PC-9 (cell line): ENCODE data around the gene PITPNC1. TPM values are rescaled to one million over a fixed set of nuclear protein-coding genes. Genes with fewer than 3 reads are reported as not detected.

Source experiments
- BruUV-seq: library from RNA; stranded (reverse); fragments of 400-500 nt; replicated peaks from 2 replicates; lab custom pipeline; 2021; lab: Mats Ljungman, UMichigan
- CTCF ChIA-PET: fragments of 300-600 bp; sonication (Branson Sonifier 250); formaldehyde crosslinking; loops from one replicate; lab custom pipeline; 2022; ENCODE audit warnings: antibody characterized with exemption; lab: Charles Lee
- POLR2A ChIA-PET: fragments of 300-600 bp; sonication (Branson Sonifier 250); formaldehyde crosslinking; loops from one replicate; lab custom pipeline; 2022; ENCODE audit warnings: antibody characterized with exemption; ENCODE audit not compliant: unreplicated experiment; lab: Charles Lee
- DNase-seq, 2 experiments: peaks; one replicate each; pipeline versions ENCODE4 v3.0.0 to v3.0.0-alpha.2; 2015 to 2022; ENCODE audit warnings: mixed read lengths in 1 of 2
- H2AFZ ChIP-seq: fragments of 200-600 bp; sonication (generic); 2 replicates; pipeline ENCODE4 v1.8.1; 2017; ENCODE audit warnings: antibody characterized with exemption
- H3F3A ChIP-seq: fragments of 200-600 bp; sonication (generic); 2 replicates; pipeline ENCODE4 v1.8.1; 2017; ENCODE audit warnings: antibody characterized with exemption, mild to moderate bottlenecking, low read depth; ENCODE audit not compliant: insufficient read depth
- H3K27ac ChIP-seq: fragments of 200-600 bp; sonication (generic); 2 replicates; pipeline ENCODE4 v1.6.1; 2016; ENCODE audit warnings: mixed run types
- H3K27me3 ChIP-seq: fragments of 200-600 bp; sonication (generic); 2 replicates; pipeline ENCODE4 v1.6.1; 2016; ENCODE audit warnings: low read depth, mixed run types; ENCODE audit not compliant: insufficient read depth
- H3K36me3 ChIP-seq: fragments of 200-600 bp; sonication (generic); 2 replicates; pipeline ENCODE4 v1.6.1; 2016; ENCODE audit warnings: low read depth, mixed run types
- H3K4me1 ChIP-seq: fragments of 200-600 bp; sonication (generic); replicated peaks from 2 replicates; pipeline ENCODE4 v1.6.1; 2016; ENCODE audit warnings: mixed run types; ENCODE audit not compliant: insufficient read depth
- H3K4me2 ChIP-seq: fragments of 200-600 bp; sonication (generic); 2 replicates; pipeline ENCODE4 v1.6.1; 2017; ENCODE audit warnings: mixed run types
- H3K4me3 ChIP-seq: fragments of 200-600 bp; sonication (generic); 2 replicates; pipeline ENCODE4 v1.6.1; 2016; ENCODE audit warnings: mixed run types
- H3K79me2 ChIP-seq: fragments of 200-600 bp; sonication (generic); 2 replicates; pipeline ENCODE4 v1.6.1; 2017; ENCODE audit warnings: low read depth, mixed run types
- H3K9me2 ChIP-seq: fragments of 200-600 bp; sonication (generic); 2 replicates; pipeline ENCODE4 v1.8.1; 2017; ENCODE audit warnings: mild to moderate bottlenecking; ENCODE audit not compliant: insufficient read depth
- H3K9me3 ChIP-seq: fragments of 200-600 bp; sonication (generic); 2 replicates; pipeline ENCODE4 v1.8.1; 2016; ENCODE audit warnings: low read depth; ENCODE audit not compliant: insufficient read depth
- H4K20me1 ChIP-seq: fragments of 200-600 bp; sonication (generic); 2 replicates; pipeline ENCODE4 v1.8.1; 2017; ENCODE audit not compliant: insufficient read depth
- EZH2 ChIP-seq: fragments of 200-600 bp; sonication (generic); IDR thresholded peaks from 2 replicates; pipeline ENCODE4 v1.8.0; 2017; ENCODE audit warnings: antibody characterized with exemption, low read depth
- intact Hi-C: fragments of 100-400 bp; cut with micrococcal nuclease; formaldehyde crosslinking; loops from one replicate; pipeline ENCODE4 v1.10.0; 2022; ENCODE audit not compliant: unreplicated experiment
- total RNA-seq: library from RNA; stranded (reverse); gene quantifications from 2 replicates; pipeline ENCODE4 v1.2.3, GENCODE V29; 2021
- TF ChIP-seq, protein P1 (sequence below): fragments of 200-600 bp; sonication (generic); conservative IDR thresholded peaks from 2 replicates; pipeline ENCODE4 v1.6.1; 2017; ENCODE audit warnings: mixed run types, antibody characterized with exemption, mild to moderate bottlenecking, moderate library complexity

Gene PITPNC1
- total RNA-seq, 1 experiment from 2014 or later = 6.0 TPM

DNA sequence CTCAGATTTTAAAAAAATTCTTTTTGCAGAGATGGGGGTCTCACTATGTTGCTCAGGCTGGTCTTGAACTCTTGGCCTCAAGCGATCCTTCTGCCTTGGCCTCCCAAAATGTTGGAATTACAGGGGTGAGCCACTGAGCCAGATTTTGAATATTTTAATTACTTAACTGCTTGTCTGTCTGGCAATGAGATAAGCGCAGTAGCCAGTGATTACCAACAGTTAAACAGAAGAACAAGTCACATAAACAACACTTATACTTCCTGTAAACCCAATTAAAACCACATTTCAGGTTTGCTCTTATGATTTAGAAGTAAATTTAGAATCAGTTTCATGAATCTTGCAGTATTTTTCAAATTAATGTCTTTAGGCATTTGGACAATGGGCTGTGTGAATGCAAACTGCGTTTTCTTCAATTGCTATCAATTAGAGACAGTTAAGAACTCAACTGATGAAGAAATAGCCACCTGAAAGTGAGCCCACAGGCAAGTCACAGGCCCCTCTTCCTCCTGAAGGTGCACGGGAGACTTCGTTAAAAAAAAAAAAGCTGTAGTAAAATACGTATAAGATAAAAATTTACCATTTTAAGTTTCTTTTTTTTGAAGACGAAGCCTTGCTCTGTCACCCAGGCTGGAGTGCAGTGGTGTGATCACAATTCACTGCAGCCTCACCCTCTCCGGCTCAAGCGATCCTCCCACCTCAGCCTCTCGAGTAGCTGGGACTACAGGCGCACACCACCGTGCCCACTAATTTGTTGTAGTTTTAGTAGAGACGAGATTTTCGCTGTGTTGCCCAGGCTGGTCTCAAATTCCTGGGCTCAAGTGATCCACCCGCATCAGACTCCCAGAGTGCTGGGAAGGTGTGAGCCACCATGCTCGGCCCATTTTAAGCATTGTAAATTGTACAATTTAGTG lies 73.0 kb downstream of the PITPNC1 start:
- Histone ChIP-seq H3K4me3 (no peak overlapping the region), H3K27ac (no peak overlapping the region), H2AFZ (no peak overlapping the region), H3F3A (no peaks in the 10 kb centered on the region), H3K4me2 (no peak overlapping the region), H3K79me2 (no peaks in the 10 kb centered on the region), H3K9me2 (no peaks in the 10 kb centered on the region), H3K36me3 (no peaks in the 10 kb centered on the region), H3K4me1 (no peaks in the 10 kb centered on the region), H3K27me3 (no peaks in the 10 kb centered on the region), H3K9me3 (no peaks in the 10 kb centered on the region), H4K20me1 (no peaks in the 10 kb centered on the region)
- CTCF ChIA-PET = no interaction called here
- no TSS peak for BruUV-seq
- DNase-seq = no peak
- no peak for TF ChIP-seq EZH2
- TF ChIP-seq, protein P1, sequence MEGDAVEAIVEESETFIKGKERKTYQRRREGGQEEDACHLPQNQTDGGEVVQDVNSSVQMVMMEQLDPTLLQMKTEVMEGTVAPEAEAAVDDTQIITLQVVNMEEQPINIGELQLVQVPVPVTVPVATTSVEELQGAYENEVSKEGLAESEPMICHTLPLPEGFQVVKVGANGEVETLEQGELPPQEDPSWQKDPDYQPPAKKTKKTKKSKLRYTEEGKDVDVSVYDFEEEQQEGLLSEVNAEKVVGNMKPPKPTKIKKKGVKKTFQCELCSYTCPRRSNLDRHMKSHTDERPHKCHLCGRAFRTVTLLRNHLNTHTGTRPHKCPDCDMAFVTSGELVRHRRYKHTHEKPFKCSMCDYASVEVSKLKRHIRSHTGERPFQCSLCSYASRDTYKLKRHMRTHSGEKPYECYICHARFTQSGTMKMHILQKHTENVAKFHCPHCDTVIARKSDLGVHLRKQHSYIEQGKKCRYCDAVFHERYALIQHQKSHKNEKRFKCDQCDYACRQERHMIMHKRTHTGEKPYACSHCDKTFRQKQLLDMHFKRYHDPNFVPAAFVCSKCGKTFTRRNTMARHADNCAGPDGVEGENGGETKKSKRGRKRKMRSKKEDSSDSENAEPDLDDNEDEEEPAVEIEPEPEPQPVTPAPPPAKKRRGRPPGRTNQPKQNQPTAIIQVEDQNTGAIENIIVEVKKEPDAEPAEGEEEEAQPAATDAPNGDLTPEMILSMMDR = no peak
- intact Hi-C loops = no loop called here
- POLR2A ChIA-PET = no interaction called here

DNA sequence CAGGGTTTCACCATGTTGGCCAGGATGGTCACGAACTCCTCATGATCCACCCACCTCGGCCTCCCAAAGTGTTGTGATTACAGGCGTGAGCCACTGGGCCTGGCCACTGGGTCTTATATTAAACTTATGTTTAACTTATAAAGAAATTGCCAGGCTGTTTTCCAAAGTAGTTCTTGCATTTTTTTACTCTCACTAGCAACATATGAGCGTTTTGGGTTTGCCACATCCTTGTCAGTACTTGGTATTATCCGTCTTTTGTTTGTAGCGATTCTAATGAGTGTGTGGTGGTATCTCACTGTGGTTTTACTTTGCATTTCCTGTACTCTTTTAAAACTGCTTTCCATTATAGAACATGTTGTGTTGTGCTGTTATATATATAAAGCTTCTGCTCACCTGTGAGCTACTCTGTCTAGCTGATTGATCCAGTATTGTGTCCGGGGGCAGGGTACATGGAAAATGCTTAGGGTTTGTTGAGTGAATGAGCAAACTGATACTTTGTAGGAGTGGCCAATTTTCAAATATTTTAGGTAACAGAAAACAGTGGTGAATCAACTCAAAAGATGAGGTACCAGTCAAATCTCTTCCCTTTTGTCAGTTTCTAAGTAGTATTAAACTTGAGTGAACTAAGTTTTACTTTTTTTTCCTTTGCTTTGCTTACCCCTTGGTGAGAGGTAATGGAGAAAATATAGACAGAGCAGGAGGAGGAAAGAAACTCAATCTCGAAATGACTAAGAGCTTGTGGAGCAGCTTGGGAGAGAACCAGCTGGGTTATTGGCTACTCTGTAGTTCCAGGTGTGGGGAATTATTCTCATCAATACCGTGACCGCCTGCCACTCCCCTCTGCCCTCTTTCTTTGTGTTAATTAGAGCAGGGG lies 75.8 kb downstream of the PITPNC1 start:
- TF ChIP-seq EZH2 = no peak
- no peaks in the 10 kb centered on the region for H3K9me2 ChIP-seq
- H3F3A ChIP-seq = no peaks in the 10 kb centered on the region
- ChIA-PET CTCF (no interaction called here), POLR2A (no interaction called here)
- DNase-seq = no peak
- H3K4me3 ChIP-seq = no peak overlapping the region
- H4K20me1 ChIP-seq = no peaks in the 10 kb centered on the region
- no peak overlapping the region for H2AFZ ChIP-seq
- H3K36me3 ChIP-seq = no peaks in the 10 kb centered on the region
- no peaks in the 10 kb centered on the region for H3K9me3 ChIP-seq
- intact Hi-C loops = no loop called here
- H3K79me2 ChIP-seq = no peaks in the 10 kb centered on the region
- no peak overlapping the region for H3K4me2 ChIP-seq
- no TSS peak for BruUV-seq
- no peak overlapping the region for H3K27ac ChIP-seq
- no peaks in the 10 kb centered on the region for H3K27me3 ChIP-seq
- no peaks in the 10 kb centered on the region for H3K4me1 ChIP-seq

DNA sequence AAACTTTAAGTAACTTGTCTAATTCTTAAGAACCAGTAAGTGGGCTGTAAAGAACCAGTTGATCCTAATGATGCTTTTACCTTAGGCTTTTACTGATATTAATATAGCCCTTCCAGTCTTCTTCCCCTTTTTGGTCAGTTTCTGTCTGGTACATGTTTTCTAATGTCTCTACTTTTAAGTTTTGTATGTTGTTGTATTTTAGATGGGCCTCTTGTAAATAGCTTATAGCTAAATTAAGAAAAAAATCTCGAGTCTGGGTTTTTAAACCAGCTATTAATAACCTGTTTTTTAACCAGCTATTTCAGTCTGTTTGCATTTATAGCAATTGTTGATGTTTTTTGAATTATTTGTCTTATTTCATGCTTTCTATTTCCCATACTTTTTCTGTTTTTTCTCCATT lies 79.0 kb downstream of the PITPNC1 start:
- POLR2A ChIA-PET = interaction anchor here (0.7 kb wide), 1 partner anchor 9 kb away, joined by 5 read pairs; no protein-coding TSS in a partner anchor
- H3K9me2 ChIP-seq = no peaks in the 10 kb centered on the region
- no peaks in the 10 kb centered on the region for H3K79me2 ChIP-seq
- H3K27ac ChIP-seq = no peak overlapping the region
- no peak for DNase-seq
- no peaks in the 10 kb centered on the region for H3K27me3 ChIP-seq
- H3K4me1 ChIP-seq = no peaks in the 10 kb centered on the region
- TF ChIP-seq, protein P1 = no peak
- no peak for TF ChIP-seq EZH2
- no TSS peak for BruUV-seq
- intact Hi-C loops = no loop called here
- H2AFZ ChIP-seq = no peak overlapping the region
- no peaks in the 10 kb centered on the region for H4K20me1 ChIP-seq
- H3K9me3 ChIP-seq = no peaks in the 10 kb centered on the region
- no peaks in the 10 kb centered on the region for H3F3A ChIP-seq
- no peak overlapping the region for H3K4me2 ChIP-seq
- H3K36me3 ChIP-seq = no peaks in the 10 kb centered on the region
- H3K4me3 ChIP-seq = no peak overlapping the region
- CTCF ChIA-PET = no interaction called here
